Neural cell (in vitro differentiated cells): ENCODE measurements around the gene SPEG. TPM values are rescaled to one million over a fixed set of nuclear protein-coding genes. Genes with fewer than 3 reads are reported as not detected.

ENCODE experiments used
- H2AFZ ChIP-seq: fragments of 200-600, 300-800 bp; sonication (generic), shearing (Covaris generic); 2 replicates; pipeline ENCODE4 v1.6.0; 2014; ENCODE audit warnings: low read depth, mild to moderate bottlenecking, antibody characterized with exemption, low read length, moderate library complexity
- H3F3A ChIP-seq: fragments of 200-600 bp; shearing (Covaris generic); 2 replicates; pipeline ENCODE4 v1.6.1; 2016; ENCODE audit warnings: mild to moderate bottlenecking, moderate library complexity, mixed read lengths, antibody characterized with exemption, low read length; ENCODE audit not compliant: insufficient read depth, poor library complexity, severe bottlenecking
- H3K27ac ChIP-seq: fragments of 200-600, 300-800 bp; sonication (generic), shearing (Covaris generic); 2 replicates; pipeline ENCODE4 v1.5.1; 2014; ENCODE audit warnings: mild to moderate bottlenecking, low read length, moderate library complexity
- H3K27me3 ChIP-seq: fragments of 300-800, 200-600 bp; sonication (generic), shearing (Covaris generic); 2 replicates; pipeline ENCODE4 v1.6.0; 2014; ENCODE audit warnings: mild to moderate bottlenecking, low read depth, low read length, moderate library complexity; ENCODE audit not compliant: insufficient read depth
- H3K36me3 ChIP-seq: fragments of 300-800, 200-600 bp; sonication (generic), shearing (Covaris generic); 2 replicates; pipeline ENCODE4 v1.5.1; 2014; ENCODE audit warnings: mild to moderate bottlenecking, antibody characterized with exemption, low read length, moderate library complexity; ENCODE audit not compliant: insufficient read depth
- H3K4me2 ChIP-seq: fragments of 300-800, 200-600 bp; sonication (generic), shearing (Covaris generic); 2 replicates; pipeline ENCODE4 v1.6.0; 2014; ENCODE audit warnings: mild to moderate bottlenecking, low read length
- H3K4me3 ChIP-seq: fragments of 300-800, 200-600 bp; sonication (generic), shearing (Covaris generic); 2 replicates; pipeline ENCODE4 v1.5.1; 2014; ENCODE audit warnings: mild to moderate bottlenecking, low read length, moderate library complexity
- H3K79me2 ChIP-seq: fragments of 200-600 bp; shearing (Covaris generic); replicated peaks from 2 replicates; pipeline ENCODE4 v1.6.0; 2014; ENCODE audit warnings: mild to moderate bottlenecking, low read length, moderate library complexity; ENCODE audit not compliant: insufficient read depth
- H3K9ac ChIP-seq: fragments of 300-800, 200-600 bp; sonication (generic), shearing (Covaris generic); 2 replicates; pipeline ENCODE4 v1.6.1; 2016; ENCODE audit warnings: mild to moderate bottlenecking, low read length, mixed read lengths
- H3K9me2 ChIP-seq: fragments of 200-600 bp; shearing (Covaris generic); 2 replicates; pipeline ENCODE4 v1.6.1; 2016; ENCODE audit warnings: mild to moderate bottlenecking, low read length, mixed read lengths; ENCODE audit not compliant: insufficient read depth
- H3K9me3 ChIP-seq: fragments of 200-600, 300-800 bp; sonication (generic), shearing (Covaris generic); 2 replicates; pipeline ENCODE4 v1.6.1; 2016; ENCODE audit warnings: mild to moderate bottlenecking, mixed run types, low read length, moderate library complexity, mixed read lengths
- H4K20me1 ChIP-seq: fragments of 200-600 bp; shearing (Covaris generic); 2 replicates; pipeline ENCODE4 v1.6.1; 2016; ENCODE audit warnings: mild to moderate bottlenecking, mixed run types; ENCODE audit not compliant: insufficient read depth
- CTCF ChIP-seq: fragments of 450-650 bp; IDR thresholded peaks from 2 replicates; pipeline ENCODE4 v1.5.1; 2014; ENCODE audit warnings: antibody characterized with exemption, mild to moderate bottlenecking, moderate library complexity; ENCODE audit not compliant: poor library complexity, severe bottlenecking
- EP300 ChIP-seq: fragments of 450-650 bp; conservative IDR thresholded peaks from 2 replicates; pipeline ENCODE4 v1.6.1; 2014; ENCODE audit warnings: antibody characterized with exemption, mild to moderate bottlenecking, moderate library complexity; ENCODE audit not compliant: poor library complexity, severe bottlenecking
- EZH2 ChIP-seq: fragments of 200-600, 300-800 bp; shearing (Covaris generic), sonication (generic); IDR thresholded peaks from 2 replicates; pipeline ENCODE4 v1.6.1; 2014; ENCODE audit warnings: antibody characterized with exemption, low read length, borderline replicate concordance, mild to moderate bottlenecking; ENCODE audit not compliant: insufficient read depth, poor library complexity, severe bottlenecking
- MXI1 ChIP-seq: fragments of 450-650 bp; conservative IDR thresholded peaks from 2 replicates; pipeline ENCODE4 v1.6.1; 2014; ENCODE audit warnings: antibody characterized with exemption, mild to moderate bottlenecking; ENCODE audit not compliant: poor library complexity, severe bottlenecking
- POLR2AphosphoS5 ChIP-seq: IDR thresholded peaks from 2 replicates; pipeline ENCODE4 v1.6.1; 2012
- RAD21 ChIP-seq: fragments of 450-650 bp; conservative IDR thresholded peaks from 2 replicates; pipeline ENCODE4 v1.6.1; 2014; ENCODE audit warnings: antibody characterized with exemption, mild to moderate bottlenecking, moderate library complexity
- REST ChIP-seq: IDR thresholded peaks from 2 replicates; pipeline ENCODE4 v1.6.1; 2012; ENCODE audit warnings: borderline replicate concordance
- SMC3 ChIP-seq: fragments of 450-650 bp; conservative IDR thresholded peaks from 2 replicates; pipeline ENCODE4 v1.6.1; 2014; ENCODE audit warnings: antibody characterized with exemption, mild to moderate bottlenecking, moderate library complexity; ENCODE audit not compliant: poor library complexity
- TAF1 ChIP-seq: IDR thresholded peaks from 2 replicates; pipeline ENCODE4 v1.6.1; 2012; ENCODE audit warnings: low read depth
- polyA plus RNA-seq: library from polyadenylated mRNA; depleted of rRNA; stranded (reverse); fragments of >200 nt; gene quantifications from 2 replicates; pipeline ENCODE4 v1.2.3, GENCODE V29; 2014

Gene SPEG
- polyA plus RNA-seq, 1 donor from 2014 or later: 58.3 TPM

GRCh38 chr2:219461047-219461514 lies 26.4 kb downstream of the SPEG start:
- H3K27me3 ChIP-seq: no peaks in the 10 kb centered on the region
- no peaks in the 10 kb centered on the region for H3F3A ChIP-seq
- no peaks in the 10 kb centered on the region for H3K79me2 ChIP-seq
- H4K20me1 ChIP-seq: no peaks in the 10 kb centered on the region
- H3K9ac ChIP-seq: no peak overlapping the region
- no peak overlapping the region for H3K4me3 ChIP-seq
- no peak for TF ChIP-seq SMC3
- TF ChIP-seq RAD21: no peak
- no peak for TF ChIP-seq TAF1
- no peak for TF ChIP-seq CTCF
- TF ChIP-seq EZH2: no peak
- TF ChIP-seq POLR2AphosphoS5: no peak
- no peak for TF ChIP-seq REST
- TF ChIP-seq MXI1: no peak
- TF ChIP-seq EP300: no peak
- H3K9me3 ChIP-seq: no peaks in the 10 kb centered on the region
- no peak overlapping the region for H2AFZ ChIP-seq
- no peak overlapping the region for H3K27ac ChIP-seq
- no peaks in the 10 kb centered on the region for H3K9me2 ChIP-seq
- no peak overlapping the region for H3K4me2 ChIP-seq
- H3K36me3 ChIP-seq: no peaks in the 10 kb centered on the region

GRCh38 chr2:219461669-219462068 lies 27.0 kb downstream of the SPEG start:
- H3K9me2 ChIP-seq: no peaks in the 10 kb centered on the region
- H3K36me3 ChIP-seq: no peaks in the 10 kb centered on the region
- no peak overlapping the region for H3K4me2 ChIP-seq
- H3K27ac ChIP-seq: no peak overlapping the region
- H3F3A ChIP-seq: no peaks in the 10 kb centered on the region
- H3K9me3 ChIP-seq: no peaks in the 10 kb centered on the region
- H3K9ac ChIP-seq: no peak overlapping the region
- no peaks in the 10 kb centered on the region for H3K27me3 ChIP-seq
- H3K4me3 ChIP-seq: no peak overlapping the region
- no peaks in the 10 kb centered on the region for H3K79me2 ChIP-seq
- H4K20me1 ChIP-seq: no peaks in the 10 kb centered on the region
- no peak overlapping the region for H2AFZ ChIP-seq
- TF ChIP-seq RAD21: no peak
- no peak for TF ChIP-seq EZH2
- TF ChIP-seq MXI1: no peak
- no peak for TF ChIP-seq REST
- no peak for TF ChIP-seq POLR2AphosphoS5
- TF ChIP-seq EP300: no peak
- no peak for TF ChIP-seq TAF1
- no peak for TF ChIP-seq SMC3
- TF ChIP-seq CTCF: no peak
